Activated CD4-positive, alpha-beta T cell treated with anti-CD3 and anti-CD28 coated beads, Interleukin-2, amount 50 U/mL, for 1 hour (primary cell): Measurements from ENCODE around the gene STK32B.

Source experiments
- DNase-seq: peaks from one replicate; pipeline ENCODE4 v3.0.0-alpha.2; 2020

Gene STK32B

DNA sequence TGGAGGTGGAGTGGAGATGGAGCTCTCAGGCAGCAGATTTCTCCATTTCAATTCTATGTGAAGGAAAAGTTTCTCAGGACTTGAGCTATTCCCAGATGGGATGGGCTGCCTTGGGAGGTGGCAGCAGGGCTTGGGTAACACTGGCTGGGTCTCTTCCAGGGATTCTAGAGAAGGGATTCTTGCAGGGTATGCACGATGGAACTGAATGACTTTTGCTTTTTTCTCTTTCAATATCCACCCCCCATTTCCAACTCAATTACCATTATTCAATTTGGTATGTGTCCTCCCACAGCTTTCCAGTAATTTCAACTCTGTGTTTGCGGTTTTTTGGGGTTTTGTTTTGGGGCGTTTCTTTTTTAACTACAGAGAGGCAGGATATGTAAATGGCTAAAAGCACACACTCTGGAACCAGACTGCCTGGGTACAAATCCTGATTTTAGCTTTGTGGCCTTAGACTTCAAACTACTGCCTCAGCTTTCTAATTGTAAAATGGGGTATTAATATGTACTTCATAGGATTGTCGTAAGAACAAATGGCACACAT, 428.3 kb downstream of the STK32B start:
- no peak for DNase-seq

DNA sequence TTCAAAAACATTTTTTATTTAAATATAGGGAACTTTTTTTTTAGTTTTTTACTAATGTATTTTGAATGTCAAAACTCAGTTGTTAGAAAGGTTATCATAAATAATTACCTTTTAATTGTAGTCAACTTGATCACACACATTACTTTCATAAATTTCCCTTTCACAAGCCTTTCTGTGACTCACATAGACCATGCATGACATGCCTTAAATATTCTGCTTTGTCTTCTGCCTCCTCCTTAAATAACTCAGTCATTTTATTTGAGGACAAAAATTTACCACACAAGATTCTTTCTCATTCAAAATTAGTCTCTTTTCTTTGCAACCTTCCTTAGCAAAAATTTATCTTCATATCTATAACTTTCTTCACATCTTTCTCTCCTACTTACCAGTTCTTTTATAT, 437.1 kb downstream of the STK32B start:
- DNase-seq: no peak

DNA sequence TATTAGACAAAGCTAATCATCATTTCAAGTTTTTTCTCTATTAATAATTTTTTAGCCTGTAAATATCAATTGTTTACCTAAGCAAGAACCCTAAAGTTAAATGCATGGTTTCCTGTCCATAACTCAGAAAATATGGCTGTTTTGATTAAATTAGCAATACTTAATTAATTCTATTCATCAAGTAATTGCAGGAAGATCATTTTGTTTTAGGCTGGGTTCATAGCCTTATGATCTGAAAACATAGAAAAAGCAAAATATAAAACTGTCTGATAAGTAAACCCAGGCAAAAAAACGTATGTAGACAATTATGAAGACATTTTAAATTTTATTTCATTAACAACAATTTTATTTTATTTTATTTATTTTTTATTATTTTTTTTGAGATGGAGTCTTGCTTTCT, 438.0 kb downstream of the STK32B start:
- no peak for DNase-seq

DNA sequence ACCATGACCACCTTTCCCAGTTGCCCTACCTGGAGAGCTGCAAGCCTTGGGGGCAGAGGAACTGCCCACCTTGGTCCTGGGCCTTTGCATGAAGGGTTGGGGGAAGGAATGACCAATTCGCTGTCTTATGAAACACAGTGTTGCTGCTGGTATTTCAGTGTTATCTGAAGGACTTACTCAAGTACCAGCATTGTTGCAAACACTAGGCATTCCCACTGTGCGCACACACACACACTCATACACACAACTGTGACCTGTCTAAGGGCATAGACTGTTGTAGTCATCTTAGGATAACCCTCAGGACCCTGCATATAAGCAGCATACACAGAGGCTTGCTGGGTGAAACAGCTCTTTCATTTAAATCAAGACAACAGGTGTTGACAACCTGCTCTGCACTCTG, 446.2 kb downstream of the STK32B start:
- DNase-seq: no peak

DNA sequence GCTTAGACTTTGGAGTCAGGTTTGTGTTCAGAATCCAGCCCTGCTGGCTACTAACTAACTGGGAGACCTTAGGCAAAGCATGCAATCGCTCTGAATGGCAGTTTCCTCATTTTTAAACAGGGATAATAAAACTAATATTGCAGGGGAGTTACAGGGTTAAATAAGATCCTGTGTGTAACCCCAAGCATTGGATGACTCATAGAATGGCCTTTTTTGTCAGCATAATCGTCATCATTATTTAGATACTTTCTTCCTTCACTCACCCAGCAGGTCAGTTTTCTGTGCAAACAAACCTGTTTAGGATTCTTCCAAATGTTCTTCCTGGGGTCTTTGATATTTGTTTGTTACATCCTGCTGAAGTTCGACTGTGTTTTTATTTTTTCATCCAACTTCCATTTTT, 448.9 kb downstream of the STK32B start:
- no peak for DNase-seq

DNA sequence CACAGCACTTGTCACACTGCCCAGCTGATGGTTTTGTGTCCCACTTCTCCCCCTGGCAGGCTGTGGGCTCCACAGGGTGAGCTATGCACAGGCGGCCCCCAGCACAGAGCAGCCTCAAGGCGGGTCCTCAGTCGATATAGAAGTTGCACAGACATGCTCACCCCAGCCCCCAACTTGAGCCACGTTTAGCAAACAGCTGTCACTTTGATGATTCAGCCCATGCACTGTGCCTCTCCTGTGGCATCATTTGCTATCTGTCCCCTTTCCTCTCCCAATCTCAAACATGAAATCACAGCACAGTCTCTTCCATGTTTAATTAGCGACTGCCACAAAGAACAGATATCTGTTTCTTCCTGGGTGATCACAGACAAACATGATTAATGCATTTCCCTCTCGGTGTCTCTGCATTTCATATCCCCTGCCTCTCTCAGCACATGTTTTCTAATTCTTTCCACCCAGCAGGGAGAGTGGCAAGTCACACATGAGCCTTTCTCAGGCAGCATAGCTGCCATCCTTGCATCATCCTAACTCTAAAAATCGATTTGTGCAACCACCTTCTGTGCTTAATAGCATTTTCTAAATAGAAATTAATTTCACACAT, 452.2 kb downstream of the STK32B start:
- no peak for DNase-seq

DNA sequence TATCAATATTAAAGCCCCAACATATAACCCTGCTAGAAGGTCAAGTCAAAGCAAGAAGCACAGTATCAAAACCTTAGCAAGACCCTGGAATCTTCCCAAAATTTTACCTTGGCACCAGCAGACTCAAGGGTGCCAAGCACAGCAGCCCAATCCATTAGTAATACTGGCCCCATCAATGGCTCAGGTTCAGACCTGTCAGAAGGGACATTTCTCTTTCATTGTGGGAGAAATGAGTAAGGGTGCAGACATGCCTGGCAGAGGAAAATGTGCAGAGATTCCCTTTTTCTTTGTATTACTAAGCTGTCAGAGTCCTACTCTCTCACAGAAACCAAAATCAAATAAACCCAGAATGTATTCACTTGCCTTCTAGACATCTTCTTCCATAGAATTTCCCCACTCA, 453.2 kb downstream of the STK32B start:
- no peak for DNase-seq

DNA sequence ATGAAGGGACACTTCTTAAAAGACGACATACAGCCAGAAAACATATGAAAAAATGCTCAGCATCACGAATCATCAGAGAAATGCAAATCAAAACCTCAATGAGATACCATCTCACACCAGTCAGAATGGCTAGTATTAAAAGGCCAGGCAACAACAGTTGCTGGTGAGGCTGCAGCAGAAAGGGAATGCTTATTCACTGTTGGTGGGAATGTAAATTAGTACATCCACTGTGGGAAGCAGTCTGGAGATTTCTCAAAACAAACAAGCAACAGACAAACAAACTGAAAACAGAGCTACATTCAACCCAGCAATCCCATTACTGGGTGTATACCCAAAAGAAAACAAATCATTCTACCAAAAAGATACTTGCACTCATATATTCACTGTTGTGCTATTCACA, 459.2 kb downstream of the STK32B start:
- no peak for DNase-seq

DNA sequence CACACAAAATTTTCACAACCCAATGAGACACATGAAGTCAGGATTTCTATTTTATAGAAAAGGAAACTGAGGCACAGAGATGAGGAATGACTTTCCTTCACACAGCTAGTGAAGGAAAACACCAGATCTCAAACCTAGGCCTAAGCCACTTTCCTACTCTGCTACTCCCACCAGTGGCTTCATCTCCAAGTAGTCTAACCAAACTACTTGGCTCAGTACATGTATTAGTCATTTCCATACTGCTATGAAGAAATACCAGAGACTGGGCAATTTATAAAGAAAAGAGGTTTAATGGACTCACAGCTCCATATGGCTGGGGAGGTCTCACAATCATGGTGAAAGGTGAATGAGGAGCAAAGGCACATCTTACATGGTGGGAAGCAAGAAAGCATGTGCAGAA, 460.5 kb downstream of the STK32B start:
- no peak for DNase-seq

DNA sequence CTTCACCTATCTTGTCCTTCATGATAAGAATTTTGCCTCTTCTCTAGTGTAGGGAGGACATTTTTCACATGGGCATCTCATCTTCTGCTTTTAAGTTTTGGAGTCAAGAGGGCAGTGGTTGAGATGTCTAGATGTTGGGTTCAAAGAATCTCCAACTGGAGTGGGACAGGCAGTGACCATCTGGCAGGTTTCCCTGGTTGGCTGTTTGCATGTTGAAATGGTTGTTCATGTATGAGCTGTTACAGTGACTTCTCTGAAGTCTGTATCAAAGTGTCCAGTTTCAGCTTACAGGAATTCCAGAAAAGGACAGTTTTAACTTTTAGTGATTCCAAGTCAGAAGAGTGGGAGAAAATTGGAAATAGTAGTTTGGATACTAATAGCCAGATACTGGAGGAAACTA, 464.4 kb downstream of the STK32B start:
- DNase-seq: no peak

DNA sequence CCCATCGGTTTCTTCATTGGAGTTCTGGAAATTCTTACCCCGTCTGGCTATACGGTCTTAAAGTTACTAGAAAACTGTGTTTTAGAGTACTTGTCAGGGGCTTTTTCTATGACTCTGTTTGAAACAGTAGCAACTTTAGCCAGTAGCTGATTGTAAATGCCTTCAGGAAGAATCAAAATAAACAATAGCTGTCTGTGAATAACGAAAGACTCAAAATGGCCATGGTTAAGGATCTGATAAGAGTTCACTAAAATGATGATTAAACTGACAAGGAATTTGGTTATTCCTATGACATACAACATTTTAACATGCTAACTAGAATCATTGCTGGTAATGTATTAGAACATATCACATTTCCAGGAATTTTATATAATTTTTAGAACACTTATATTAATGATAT, 466.1 kb downstream of the STK32B start:
- no peak for DNase-seq

DNA sequence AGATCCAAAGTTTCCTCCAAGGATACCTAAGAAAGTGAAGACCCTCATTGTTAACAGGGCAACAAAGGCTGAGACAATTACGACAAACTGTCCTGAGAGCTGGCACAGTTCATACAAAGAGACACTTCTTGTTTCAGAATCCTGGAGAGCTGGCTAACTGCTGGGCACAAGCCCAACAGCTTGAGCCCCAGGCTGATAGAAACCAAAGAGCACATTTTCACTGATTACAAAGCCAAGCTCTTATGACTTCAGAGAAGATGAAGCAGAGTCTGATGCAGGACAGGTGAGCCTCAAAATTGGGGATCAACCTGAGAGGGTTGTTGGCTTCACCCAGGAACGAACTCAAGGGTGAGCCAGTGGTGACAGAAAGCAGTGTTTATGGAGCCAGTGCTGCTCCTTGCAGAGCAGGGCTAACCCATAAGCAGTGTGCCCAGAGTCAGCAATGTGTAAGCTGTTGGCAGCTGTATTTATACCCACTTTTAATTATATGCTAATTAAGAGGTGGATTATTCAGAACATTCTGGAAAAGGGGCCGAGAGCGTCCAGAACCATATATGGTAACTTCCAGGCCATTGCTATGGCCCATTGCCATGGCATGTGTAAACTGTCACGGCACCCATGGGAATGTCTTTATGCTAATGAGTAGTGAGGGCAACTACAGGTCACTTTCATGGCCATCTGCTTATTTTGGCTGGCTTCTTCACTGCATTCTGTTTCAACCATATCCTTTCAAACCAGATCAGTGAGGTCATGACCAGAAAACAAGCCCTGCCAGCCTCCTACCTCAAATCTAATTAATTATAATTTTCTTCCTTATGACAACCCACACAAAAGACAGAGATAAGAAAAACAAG, 473.4 kb downstream of the STK32B start:
- DNase-seq: no peak

DNA sequence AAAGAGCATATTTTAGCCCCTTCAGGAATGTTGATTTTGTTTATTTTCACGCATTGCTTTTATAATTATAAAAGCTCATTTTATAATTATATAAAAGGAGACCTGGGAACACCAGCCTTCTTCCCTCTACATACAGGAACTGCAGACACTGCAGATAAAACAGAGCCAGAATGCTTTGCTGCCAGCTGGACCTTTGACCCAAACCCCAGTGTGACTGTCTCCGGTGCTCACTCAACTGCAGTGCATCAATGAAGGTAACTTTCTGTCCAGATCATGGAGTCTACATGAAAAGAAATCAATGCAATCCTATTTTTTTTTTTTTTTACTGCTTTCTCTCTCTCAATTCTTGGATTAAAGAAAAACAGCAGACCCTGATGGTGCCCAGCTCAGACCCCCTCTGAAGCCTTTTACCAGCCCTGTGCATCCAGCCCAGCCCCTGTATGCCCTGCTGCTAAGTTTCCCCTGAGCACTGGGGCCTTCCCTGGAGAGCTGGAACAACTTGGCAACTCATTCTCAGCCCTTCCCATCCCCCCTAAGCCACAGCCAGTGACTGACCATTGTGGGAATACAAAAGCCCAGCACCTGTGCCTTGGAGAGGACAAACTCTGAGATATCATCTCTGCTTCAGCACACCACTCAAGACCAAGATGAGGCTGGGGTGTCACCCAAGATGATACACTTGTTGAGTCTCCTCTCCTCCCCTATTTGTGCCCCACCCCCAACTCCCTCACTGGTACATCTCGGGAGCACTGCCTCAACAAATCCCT, 475.0 kb downstream of the STK32B start:
- no peak for DNase-seq

DNA sequence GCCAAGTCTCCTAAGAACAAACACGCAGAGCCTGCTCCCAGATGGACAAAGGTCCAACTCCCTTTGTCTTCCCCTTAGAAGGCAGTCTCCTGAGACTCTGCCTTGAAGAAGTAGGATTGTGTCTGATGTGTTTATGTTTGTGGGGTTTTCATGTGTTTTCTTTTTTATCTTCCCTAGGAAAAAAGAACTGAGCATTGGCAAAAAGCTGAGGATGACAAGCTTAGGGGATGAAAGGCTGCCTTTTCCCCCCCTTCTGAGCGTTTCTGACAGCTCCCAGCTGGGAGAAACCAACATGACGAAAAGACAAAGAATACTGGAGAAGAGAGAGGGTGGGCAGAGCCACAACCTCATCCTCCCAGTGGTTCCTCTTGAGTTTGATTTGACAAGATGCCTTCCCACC, 475.9 kb downstream of the STK32B start:
- no peak for DNase-seq

DNA sequence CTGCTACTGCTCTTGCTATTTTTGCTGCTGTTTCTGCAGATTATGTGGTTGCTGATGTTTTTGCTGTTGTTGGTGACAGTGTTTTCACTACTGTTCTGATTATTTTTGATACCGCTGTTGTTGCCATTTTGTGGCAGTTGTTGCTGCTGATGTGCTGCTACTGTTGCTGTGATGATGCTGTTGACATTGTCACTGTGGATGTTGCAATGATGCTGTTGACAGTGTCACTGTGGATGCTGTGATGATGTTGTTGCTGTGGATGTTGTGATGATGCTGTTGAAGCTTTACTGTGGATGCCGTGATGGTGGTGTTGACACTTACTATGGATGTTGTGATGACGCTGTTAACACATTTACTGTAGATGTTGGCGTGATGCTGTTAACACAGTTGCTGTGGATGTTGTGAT, 476.8 kb downstream of the STK32B start:
- no peak for DNase-seq

DNA sequence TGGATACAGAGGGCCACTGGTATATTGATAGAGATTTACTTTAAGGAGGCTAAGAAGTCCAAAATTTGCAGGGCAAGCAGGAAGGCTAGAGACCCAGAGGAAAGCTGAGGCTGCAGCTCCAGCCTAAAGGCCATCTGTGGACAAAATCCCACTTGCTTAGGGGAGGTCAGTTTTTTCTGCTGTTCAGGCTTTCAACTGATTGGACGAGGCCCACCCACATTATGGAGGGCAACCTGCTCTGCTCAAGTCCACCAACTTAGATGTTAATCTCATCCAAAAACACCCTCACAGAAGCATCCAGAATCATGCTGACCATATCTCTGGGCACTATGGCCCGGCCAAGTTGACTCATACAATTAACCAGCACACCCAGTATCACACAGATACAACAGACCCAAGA, 480.8 kb downstream of the STK32B start:
- DNase-seq: no peak

DNA sequence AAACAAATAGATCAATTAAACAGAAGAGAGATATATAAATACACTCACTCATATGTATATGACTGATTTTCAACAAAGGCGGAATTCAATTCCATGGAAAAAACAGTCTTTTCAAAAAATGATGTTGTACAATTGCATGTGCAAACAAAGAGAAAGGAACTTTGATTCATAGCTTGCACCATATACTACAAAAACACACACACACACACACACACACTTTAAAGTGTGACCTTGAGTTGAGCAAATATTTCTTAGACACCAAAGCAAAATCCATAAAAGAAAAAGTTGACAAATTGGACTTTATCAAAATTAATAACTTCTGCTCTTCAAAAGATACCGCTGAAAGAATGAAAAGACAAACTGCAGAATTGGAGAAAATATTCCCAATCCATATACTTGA, 488.3 kb downstream of the STK32B start:
- no peak for DNase-seq

DNA sequence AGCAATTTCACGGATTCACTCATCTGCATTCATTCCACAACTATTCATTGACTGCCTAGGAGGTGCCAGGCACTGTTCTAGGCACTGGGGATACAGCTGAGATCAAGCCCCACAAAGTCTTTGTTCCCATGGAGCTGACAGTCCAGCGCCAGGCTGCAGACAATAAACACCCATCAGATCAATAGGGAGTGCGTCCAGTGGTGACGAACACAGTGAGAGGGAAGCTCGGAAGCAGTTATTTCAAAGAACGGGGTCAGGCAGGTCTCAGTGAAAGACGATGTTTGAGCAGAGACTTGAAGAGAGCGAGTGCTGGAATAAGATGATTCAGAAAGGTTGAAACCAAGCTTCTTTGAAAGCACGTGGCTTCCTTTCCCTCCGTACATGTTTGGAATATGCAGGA, 489.9 kb downstream of the STK32B start:
- no peak for DNase-seq

DNA sequence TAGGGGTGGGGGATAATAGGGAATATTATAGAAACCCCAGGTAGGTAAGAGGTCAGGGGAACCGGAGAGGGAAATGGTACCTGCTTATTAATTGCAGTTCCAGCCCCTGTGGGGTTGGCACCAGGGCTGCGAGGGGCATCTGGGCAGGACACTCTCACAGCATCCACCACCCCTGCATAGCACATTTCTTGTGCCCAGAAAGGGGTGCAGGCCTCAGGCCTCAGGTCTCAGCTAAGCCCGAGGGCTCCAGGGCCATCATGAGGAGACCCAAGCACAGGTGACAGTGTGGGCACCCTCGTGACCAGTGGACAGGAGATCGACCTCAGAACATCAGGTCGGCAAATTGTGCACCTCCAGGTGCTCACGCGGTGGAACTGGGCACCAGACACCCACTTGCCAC, 492.4 kb downstream of the STK32B start:
- no peak for DNase-seq

DNA sequence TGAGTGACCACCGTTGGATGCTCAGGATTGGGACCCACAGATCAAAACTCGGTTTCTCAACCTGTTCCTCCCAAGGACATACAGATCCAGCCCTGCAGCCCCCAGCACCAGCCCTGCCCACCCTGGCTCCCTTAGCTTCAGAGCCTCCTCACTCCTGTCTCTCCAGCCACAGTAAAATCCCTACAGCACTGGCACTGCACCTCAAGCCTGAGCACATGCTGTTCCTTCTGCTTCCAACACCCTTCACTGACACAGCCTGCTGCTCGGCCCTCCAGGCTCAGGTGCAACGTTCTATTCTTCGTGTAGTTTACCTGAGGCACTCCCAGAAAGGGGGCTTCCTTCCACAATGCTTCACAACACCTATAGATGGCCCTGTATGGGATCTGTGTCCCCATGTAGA, 493.5 kb downstream of the STK32B start:
- no peak for DNase-seq

DNA sequence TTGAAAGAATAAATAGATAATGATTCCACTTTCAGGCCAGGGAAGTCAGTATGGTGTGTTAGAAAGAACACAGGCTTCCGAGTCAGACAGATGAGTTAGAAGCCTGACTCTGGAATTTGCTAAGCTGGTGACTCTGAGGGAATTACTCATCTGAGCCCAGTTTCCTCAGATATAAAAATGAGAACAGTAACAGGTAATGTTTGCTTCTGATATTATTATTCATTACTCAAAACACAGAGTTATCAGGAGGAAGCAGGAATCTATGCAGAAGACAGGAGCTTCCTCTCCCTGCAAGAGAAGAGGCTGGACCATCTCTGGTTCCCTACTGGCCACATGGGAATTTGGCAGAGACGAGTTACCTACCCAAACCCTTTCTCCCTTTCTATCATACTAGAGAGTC, 494.0 kb downstream of the STK32B start:
- no peak for DNase-seq

DNA sequence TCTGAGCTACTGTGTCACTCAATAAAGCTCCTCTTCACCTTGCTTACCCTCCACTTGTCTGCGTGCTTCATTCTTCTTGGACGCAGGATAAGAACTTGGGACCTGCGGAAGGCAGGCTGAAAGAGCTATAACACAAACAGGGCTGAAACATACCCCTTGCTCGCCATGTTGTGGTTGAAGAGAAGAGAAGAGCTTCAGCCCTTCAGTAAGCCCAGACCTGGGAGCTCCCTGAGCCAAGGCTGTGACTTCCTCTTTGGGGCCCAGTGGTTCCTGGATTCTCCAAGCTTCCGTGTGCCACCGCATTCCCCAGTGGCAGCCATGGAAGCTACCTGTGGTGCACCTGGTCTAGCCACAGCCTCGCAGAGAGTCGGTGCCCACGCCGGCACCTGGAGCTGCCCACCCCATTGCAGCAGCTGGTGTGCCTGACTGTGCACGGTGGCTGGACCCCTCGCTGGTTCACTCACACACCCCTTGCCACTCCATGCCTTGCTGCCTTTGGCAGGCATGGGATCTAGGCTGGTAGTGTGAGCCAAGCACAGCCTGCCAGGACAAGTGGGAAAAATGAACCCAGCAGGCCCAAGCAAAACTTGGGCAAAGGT, 496.5 kb downstream of the STK32B start:
- DNase-seq: no peak
